Stomach (tissue), 9 donors: ENCODE data around the gene CSNK2A3. TPM values are rescaled to one million over a fixed set of nuclear protein-coding genes. Genes with fewer than 3 reads are reported as not detected.

Experiments used
- DNase-seq, 2 donors: peaks; one replicate each; pipeline versions ENCODE4 v3.0.0 to v3.0.0-alpha.2; 2013 to 2019
- H3K27ac ChIP-seq, 5 donors: fragments of 200-600 bp in 4 of 5; sonication (generic) in 4 of 5; one replicate each; pipeline ENCODE4 v1.5.1; 2013 to 2019; ENCODE audit warnings: mild to moderate bottlenecking in 1 of 5, moderate library complexity in 1 of 5
- H3K27me3 ChIP-seq, 3 donors: fragments of 200-600 bp; sonication (generic); one replicate each; pipeline ENCODE4 v1.5.1; 2017 to 2019; ENCODE audit warnings: mixed run types in 1 of 3
- H3K36me3 ChIP-seq, 4 donors: fragments of 200-600 bp; sonication (generic); 1 replicate in 3 of 4; 2 replicates in 1 of 4; pipeline ENCODE4 v1.5.1; 2016 to 2019
- H3K4me1 ChIP-seq, 4 donors: fragments of 200-600 bp; sonication (generic); one replicate each; pipeline ENCODE4 v1.5.1; 2016 to 2019
- H3K4me3 ChIP-seq, 4 donors: fragments of 200-600 bp; sonication (generic) in 3 of 4; one replicate each; pipeline ENCODE4 v1.5.1; 2016 to 2019; ENCODE audit warnings: mild to moderate bottlenecking in 1 of 4
- H3K9me3 ChIP-seq, 4 donors: fragments of 200-600 bp; sonication (generic); one replicate each; pipeline ENCODE4 v1.5.1; 2016 to 2019
- EP300 ChIP-seq: sonication (generic); formaldehyde crosslinking; IDR thresholded peaks from one replicate; pipeline ENCODE4 v1.6.1; 2017; ENCODE audit warnings: antibody characterized with exemption
- POLR2A ChIP-seq, 4 donors: fragments of 450-650 bp; IDR thresholded peaks; one replicate each; pipeline ENCODE4 v1.6.1; 2016; ENCODE audit warnings: antibody characterized with exemption in 4 of 4, control low read depth in 2 of 4, mild to moderate bottlenecking in 1 of 4, moderate library complexity in 1 of 4
- POLR2AphosphoS5 ChIP-seq, 3 donors: sonication (generic); formaldehyde crosslinking; IDR thresholded peaks; one replicate each; pipeline ENCODE4 v1.6.1; 2016; ENCODE audit warnings: antibody characterized with exemption in 3 of 3
- WGBS, 5 donors: extraction: QIAGEN DNeasy Blood & Tissue Kit in 3 of 5; methylation state at CpG; one replicate each; pipeline versions ENCODE4 v1.1.5 to v1.1.7; 2013 to 2018; 5-methylcytosine and 5-hydroxymethylcytosine counted together
- intact Hi-C: fragments of 100-400 bp; cut with DNase I; formaldehyde crosslinking; loops from one replicate; pipeline ENCODE4 v1.15.1; 2023; ENCODE audit warnings: low total_unique reads
- polyA plus RNA-seq, 3 donors: library from polyadenylated mRNA; stranded (reverse); fragments of 200-250 nt; gene quantifications; one replicate each; pipeline ENCODE4 v1.2.3, GENCODE V29; 2013
- total RNA-seq, 5 donors: library from RNA; depleted of rRNA; stranded (reverse); fragments of >200 nt; gene quantifications; one replicate each; pipeline versions ENCODE4 v1.1.0 to v1.2.3, GENCODE V29; 2014 to 2016
- TF ChIP-seq, protein P1 (sequence below), 7 experiments: fragments of 450-650 bp in 4 of 7; fragments of 200-600 bp in 3 of 7; sonication (generic) in 3 of 7; IDR thresholded peaks; one replicate each; pipeline ENCODE4 v1.5.1; 2016 to 2019; ENCODE audit warnings: antibody characterized with exemption in 7 of 7, control low read depth in 2 of 7, mild to moderate bottlenecking in 1 of 7
- donor health status: healthy with polysubstance abuse.
- donor health status: Bipolar disorder and iron deficiency.
- donor health status: healthy.

Gene CSNK2A3
- total and polyA plus RNA-seq, 8 donors = 0.23 to 1.2 (median 0.73) TPM; not detected in 3

DNA sequence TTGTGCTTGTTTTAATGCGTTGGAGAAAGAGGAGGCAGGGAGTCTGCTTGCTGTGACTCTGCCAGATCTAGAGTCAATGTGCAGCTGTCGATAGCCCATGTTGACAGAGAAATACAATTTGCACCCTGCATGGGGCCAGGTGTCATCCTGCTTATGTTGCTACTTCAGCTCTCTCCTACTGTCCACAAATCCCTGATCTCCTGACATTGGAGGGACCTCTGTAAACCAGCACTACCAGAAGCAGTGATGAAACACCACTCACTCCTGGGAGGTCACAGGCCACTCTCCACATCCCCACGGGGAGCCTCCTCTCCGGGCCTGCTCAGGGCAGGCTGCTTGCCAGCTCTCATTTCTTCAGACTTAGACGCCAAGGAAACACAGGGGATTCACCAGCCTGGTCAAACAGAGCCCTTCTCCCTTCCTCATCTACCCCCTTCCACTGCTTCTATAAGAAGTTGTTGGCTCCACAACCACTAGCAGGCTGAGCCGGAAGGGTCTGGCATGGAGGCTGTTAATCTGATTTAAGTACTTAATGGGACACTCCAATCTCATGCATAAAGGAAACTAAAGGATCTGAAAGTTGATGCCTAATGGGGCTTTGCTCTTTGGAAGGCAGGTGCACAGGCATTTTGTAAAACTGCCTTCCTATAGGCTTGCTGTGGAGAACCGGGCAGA lies 29.9 kb upstream of the CSNK2A3 start:
- WGBS, 5 donors = 63 to 76% (median 66%) methylated on average over 7 of the region's 7 CpGs
- H3K4me3 ChIP-seq = no peak overlapping the region
- H3K9me3 ChIP-seq = no peaks in the 10 kb centered on the region
- no peaks in the 10 kb centered on the region for H3K4me1 ChIP-seq
- no peak overlapping the region for H3K27ac ChIP-seq
- no peaks in the 10 kb centered on the region for H3K27me3 ChIP-seq
- TF ChIP-seq, protein P1, sequence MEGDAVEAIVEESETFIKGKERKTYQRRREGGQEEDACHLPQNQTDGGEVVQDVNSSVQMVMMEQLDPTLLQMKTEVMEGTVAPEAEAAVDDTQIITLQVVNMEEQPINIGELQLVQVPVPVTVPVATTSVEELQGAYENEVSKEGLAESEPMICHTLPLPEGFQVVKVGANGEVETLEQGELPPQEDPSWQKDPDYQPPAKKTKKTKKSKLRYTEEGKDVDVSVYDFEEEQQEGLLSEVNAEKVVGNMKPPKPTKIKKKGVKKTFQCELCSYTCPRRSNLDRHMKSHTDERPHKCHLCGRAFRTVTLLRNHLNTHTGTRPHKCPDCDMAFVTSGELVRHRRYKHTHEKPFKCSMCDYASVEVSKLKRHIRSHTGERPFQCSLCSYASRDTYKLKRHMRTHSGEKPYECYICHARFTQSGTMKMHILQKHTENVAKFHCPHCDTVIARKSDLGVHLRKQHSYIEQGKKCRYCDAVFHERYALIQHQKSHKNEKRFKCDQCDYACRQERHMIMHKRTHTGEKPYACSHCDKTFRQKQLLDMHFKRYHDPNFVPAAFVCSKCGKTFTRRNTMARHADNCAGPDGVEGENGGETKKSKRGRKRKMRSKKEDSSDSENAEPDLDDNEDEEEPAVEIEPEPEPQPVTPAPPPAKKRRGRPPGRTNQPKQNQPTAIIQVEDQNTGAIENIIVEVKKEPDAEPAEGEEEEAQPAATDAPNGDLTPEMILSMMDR (IDR thresholded peaks at IDR 0.05) = no peak
- no peak for TF ChIP-seq POLR2A (IDR thresholded peaks at IDR 0.05)
- TF ChIP-seq EP300 = no peak
- TF ChIP-seq POLR2AphosphoS5 (IDR thresholded peaks at IDR 0.05) = no peak
- intact Hi-C loops = no loop called here
- DNase-seq = no peak
- no peaks in the 10 kb centered on the region for H3K36me3 ChIP-seq

- TF ChIP-seq EP300 (no peak), POLR2AphosphoS5 (IDR thresholded peaks at IDR 0.05) (no peak), POLR2A (IDR thresholded peaks at IDR 0.05) (no peak)
- TF ChIP-seq, protein P1 (IDR thresholded peaks at IDR 0.05) = no peak
- intact Hi-C loops = no loop called here
- H3K4me1 ChIP-seq = no peaks in the 10 kb centered on the region
- no peak for DNase-seq
- H3K4me3 ChIP-seq = no peak overlapping the region
- WGBS, 5 donors = 66 to 80% (median 77%) methylated on average over 4 to 6 of the region's 6 CpGs
- no peak overlapping the region for H3K27ac ChIP-seq
- H3K27me3 ChIP-seq = no peaks in the 10 kb centered on the region
- H3K36me3 ChIP-seq = no peaks in the 10 kb centered on the region
- H3K9me3 ChIP-seq = no peaks in the 10 kb centered on the region
Observed at GRCh38 chr11:11381471-11382105, 28.5 kb upstream of the CSNK2A3 start.

- TF ChIP-seq, protein P1 (IDR thresholded peaks at IDR 0.05) = no peak
- TF ChIP-seq POLR2AphosphoS5 (IDR thresholded peaks at IDR 0.05) (no peak), EP300 (no peak), POLR2A (IDR thresholded peaks at IDR 0.05) (no peak)
- DNase-seq = no peak
- H3K27me3 ChIP-seq = no peaks in the 10 kb centered on the region
- H3K36me3 ChIP-seq = no peaks in the 10 kb centered on the region
- H3K9me3 ChIP-seq = no peaks in the 10 kb centered on the region
- intact Hi-C loops = no loop called here
- H3K27ac ChIP-seq = no peak overlapping the region
- no peaks in the 10 kb centered on the region for H3K4me1 ChIP-seq
- WGBS, 5 donors = 56 to 66% (median 63%) methylated on average over 3 of the region's 3 CpGs
- no peak overlapping the region for H3K4me3 ChIP-seq
Observed at GRCh38 chr11:11380883-11381282, 27.8 kb upstream of the CSNK2A3 start.

DNA sequence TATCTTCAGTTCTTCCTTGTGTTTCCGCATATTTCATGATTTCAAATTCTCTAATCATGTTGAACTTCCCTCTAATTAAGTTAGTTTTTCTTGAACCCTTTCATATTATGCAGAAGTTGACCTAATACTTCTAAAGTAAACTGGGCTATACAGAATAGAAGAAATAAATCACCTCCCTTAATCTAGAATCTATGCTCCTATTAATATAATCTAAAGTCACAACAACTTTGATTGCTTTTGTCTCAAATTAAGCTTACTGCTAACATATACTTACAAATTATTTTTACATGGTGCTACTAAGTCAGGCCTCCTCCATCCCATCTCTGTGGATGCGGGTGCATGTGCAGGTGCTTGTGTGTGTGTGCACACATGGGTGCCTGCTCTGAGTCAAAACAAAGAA lies 27.3 kb upstream of the CSNK2A3 start:
- no peak for DNase-seq
- intact Hi-C loops = no loop called here
- no peaks in the 10 kb centered on the region for H3K36me3 ChIP-seq
- 74 to 90% (median 81%) methylated on average over 2 of the region's 2 CpGs for WGBS, 5 donors
- H3K4me3 ChIP-seq = no peak overlapping the region
- H3K27ac ChIP-seq = no peak overlapping the region
- TF ChIP-seq POLR2AphosphoS5 (IDR thresholded peaks at IDR 0.05) (no peak), EP300 (no peak)
- H3K9me3 ChIP-seq = no peaks in the 10 kb centered on the region
- no peaks in the 10 kb centered on the region for H3K27me3 ChIP-seq
- no peaks in the 10 kb centered on the region for H3K4me1 ChIP-seq

GRCh38 chr11:11379661-11380060 lies 26.6 kb upstream of the CSNK2A3 start:
- intact Hi-C loops = no loop called here
- H3K4me1 ChIP-seq = no peaks in the 10 kb centered on the region
- TF ChIP-seq, protein P1 (IDR thresholded peaks at IDR 0.05) = no peak
- TF ChIP-seq POLR2AphosphoS5 (IDR thresholded peaks at IDR 0.05) (no peak), EP300 (no peak), POLR2A (IDR thresholded peaks at IDR 0.05) (no peak)
- DNase-seq = no peak
- 81 to 91% (median 88%) methylated on average over 3 of the region's 3 CpGs for WGBS, 5 donors
- H3K27me3 ChIP-seq = no peaks in the 10 kb centered on the region
- H3K36me3 ChIP-seq = no peaks in the 10 kb centered on the region
- no peaks in the 10 kb centered on the region for H3K9me3 ChIP-seq
- H3K27ac ChIP-seq = no peak overlapping the region
- H3K4me3 ChIP-seq = no peak overlapping the region
